Activated CD4-positive, alpha-beta T cell treated with anti-CD3 and anti-CD28 coated beads, Interleukin-2, Interleukin-6, amounts not matched to agents 100 ng/mL and 50 ng/mL, durations not matched to agents 16 hours and 8 hours (primary cell): ENCODE results near the gene RCAN3.

Experiments
- DNase-seq: peaks from one replicate; pipeline ENCODE4 v3.0.0-alpha.2; 2020

The RCAN3 gene

GRCh38 chr1:24551960-24552571, 49.4 kb downstream of the RCAN3 start:
- no peak for DNase-seq

GRCh38 chr1:24553931-24554330, 51.3 kb downstream of the RCAN3 start:
- no peak for DNase-seq

GRCh38 chr1:24554714-24555113, 52.1 kb downstream of the RCAN3 start:
- DNase-seq: no peak

GRCh38 chr1:24555591-24556413, 53.2 kb downstream of the RCAN3 start, which contains the start of gene NCMAP:
Gene NCMAP, plus strand, starts transcription at chr1:24556087. Its CDS starts 39,344 bp downstream, at chr1:24595431.
- DNase-seq: no peak

- DNase-seq: no peak
Observed at GRCh38 chr1:24556414-24556795, 53.8 kb downstream of the RCAN3 start.

- DNase-seq: no peak
Observed at GRCh38 chr1:24557220-24557619, 54.6 kb downstream of the RCAN3 start.

GRCh38 chr1:24557711-24558131, 55.1 kb downstream of the RCAN3 start:
- no peak for DNase-seq

- no peak for DNase-seq
Observed at GRCh38 chr1:24558455-24558854, 55.8 kb downstream of the RCAN3 start.

- no peak for DNase-seq
Observed at GRCh38 chr1:24558902-24559791, 56.5 kb downstream of the RCAN3 start.

- no peak for DNase-seq
Observed at GRCh38 chr1:24560361-24560760, 57.7 kb downstream of the RCAN3 start.

GRCh38 chr1:24562625-24563024, 60.0 kb downstream of the RCAN3 start:
- no peak for DNase-seq

GRCh38 chr1:24564695-24565094, 62.1 kb downstream of the RCAN3 start:
- no peak for DNase-seq

GRCh38 chr1:24566236-24566867, 63.7 kb downstream of the RCAN3 start:
- no peak for DNase-seq

GRCh38 chr1:24567792-24568388, 65.3 kb downstream of the RCAN3 start:
- no peak for DNase-seq

GRCh38 chr1:24568475-24568874, 65.8 kb downstream of the RCAN3 start:
- DNase-seq: no peak

- no peak for DNase-seq
Observed at GRCh38 chr1:24570265-24571125, 67.9 kb downstream of the RCAN3 start.

GRCh38 chr1:24572301-24572700, 69.7 kb downstream of the RCAN3 start:
- no peak for DNase-seq

- no peak for DNase-seq
Observed at GRCh38 chr1:24575905-24576587, 73.4 kb downstream of the RCAN3 start.

- no peak for DNase-seq
Observed at GRCh38 chr1:24578846-24579245, 76.2 kb downstream of the RCAN3 start.

- DNase-seq: no peak
Observed at GRCh38 chr1:24580756-24581155, 78.1 kb downstream of the RCAN3 start.

- no peak for DNase-seq
Observed at GRCh38 chr1:24584171-24584647, 81.6 kb downstream of the RCAN3 start.
